ENCODE measurements around the gene CHST8. TPM values are rescaled to one million over a fixed set of nuclear protein-coding genes. Genes with fewer than 3 reads are reported as not detected.

CHST8 gene
- total RNA-seq, 2 experiments from 2014 or later = not detected

DNA sequence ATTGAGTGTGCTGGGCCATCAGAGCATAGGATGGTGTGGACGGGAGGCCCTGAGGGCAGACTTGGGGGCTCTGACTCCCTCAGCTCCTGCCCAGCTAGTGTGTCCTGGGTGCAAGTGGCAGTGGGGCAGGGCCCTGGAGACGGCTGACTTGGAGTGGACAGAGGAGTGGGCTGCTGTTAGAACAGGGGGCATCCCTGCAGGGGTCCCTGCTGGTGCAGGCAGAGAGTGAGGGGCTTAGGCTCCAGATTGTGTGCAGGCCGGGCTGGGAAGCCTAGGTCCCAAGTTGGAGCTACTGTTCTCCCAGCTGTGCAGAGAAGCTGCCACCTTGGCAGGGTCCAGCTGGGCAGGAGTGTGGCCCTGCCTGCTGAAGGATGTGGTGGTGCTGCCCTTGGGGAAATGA lies 183.6 kb downstream of the CHST8 start:
- H3K27me3 Mint-ChIP-seq = no peaks in the 10 kb centered on the region
- H3K27ac ChIP-seq (ENCODE audit: low read depth in 1 of 2, low read length in 2 of 2) = no peak overlapping the region
- POLR2A ChIA-PET = no interaction called here
- peaks cover 26% of the 10 kb centered on the region for H3K4me1 ChIP-seq (ENCODE audit: insufficient read depth, low read length)
- no peaks in the 10 kb centered on the region for H3K9me3 Mint-ChIP-seq
- TF ChIP-seq, protein P1, sequence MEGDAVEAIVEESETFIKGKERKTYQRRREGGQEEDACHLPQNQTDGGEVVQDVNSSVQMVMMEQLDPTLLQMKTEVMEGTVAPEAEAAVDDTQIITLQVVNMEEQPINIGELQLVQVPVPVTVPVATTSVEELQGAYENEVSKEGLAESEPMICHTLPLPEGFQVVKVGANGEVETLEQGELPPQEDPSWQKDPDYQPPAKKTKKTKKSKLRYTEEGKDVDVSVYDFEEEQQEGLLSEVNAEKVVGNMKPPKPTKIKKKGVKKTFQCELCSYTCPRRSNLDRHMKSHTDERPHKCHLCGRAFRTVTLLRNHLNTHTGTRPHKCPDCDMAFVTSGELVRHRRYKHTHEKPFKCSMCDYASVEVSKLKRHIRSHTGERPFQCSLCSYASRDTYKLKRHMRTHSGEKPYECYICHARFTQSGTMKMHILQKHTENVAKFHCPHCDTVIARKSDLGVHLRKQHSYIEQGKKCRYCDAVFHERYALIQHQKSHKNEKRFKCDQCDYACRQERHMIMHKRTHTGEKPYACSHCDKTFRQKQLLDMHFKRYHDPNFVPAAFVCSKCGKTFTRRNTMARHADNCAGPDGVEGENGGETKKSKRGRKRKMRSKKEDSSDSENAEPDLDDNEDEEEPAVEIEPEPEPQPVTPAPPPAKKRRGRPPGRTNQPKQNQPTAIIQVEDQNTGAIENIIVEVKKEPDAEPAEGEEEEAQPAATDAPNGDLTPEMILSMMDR (IDR thresholded peaks at IDR 0.05) = no peak
- no peaks in the 10 kb centered on the region for H3K9me3 ChIP-seq (ENCODE audit: control insufficient read depth in 1 of 2, insufficient read depth in 1 of 2, low read length in 2 of 2)
- no peak overlapping the region for H3K27ac Mint-ChIP-seq
- H3K4me1 Mint-ChIP-seq (ENCODE audit: low read depth) = peaks cover 7% of the 10 kb centered on the region
- CTCF ChIA-PET = no interaction called here
- H3K27me3 ChIP-seq (ENCODE audit: control insufficient read depth in 1 of 2, insufficient read depth in 2 of 2, low read length in 2 of 2) = no peaks in the 10 kb centered on the region
- intact Hi-C loops (cut with DNase I, micrococcal nuclease) = no loop called here
- no peak overlapping the region for H3K4me3 Mint-ChIP-seq
- H3K36me3 ChIP-seq (ENCODE audit: insufficient read depth, low read length) = no peaks in the 10 kb centered on the region
- DNase-seq (no peak), ATAC-seq (ENCODE audit: poor library complexity) (no peak)
- no peak overlapping the region for H3K4me3 ChIP-seq (ENCODE audit: low read length)
- H3K36me3 Mint-ChIP-seq (ENCODE audit: low read depth) = no peaks in the 10 kb centered on the region

DNA sequence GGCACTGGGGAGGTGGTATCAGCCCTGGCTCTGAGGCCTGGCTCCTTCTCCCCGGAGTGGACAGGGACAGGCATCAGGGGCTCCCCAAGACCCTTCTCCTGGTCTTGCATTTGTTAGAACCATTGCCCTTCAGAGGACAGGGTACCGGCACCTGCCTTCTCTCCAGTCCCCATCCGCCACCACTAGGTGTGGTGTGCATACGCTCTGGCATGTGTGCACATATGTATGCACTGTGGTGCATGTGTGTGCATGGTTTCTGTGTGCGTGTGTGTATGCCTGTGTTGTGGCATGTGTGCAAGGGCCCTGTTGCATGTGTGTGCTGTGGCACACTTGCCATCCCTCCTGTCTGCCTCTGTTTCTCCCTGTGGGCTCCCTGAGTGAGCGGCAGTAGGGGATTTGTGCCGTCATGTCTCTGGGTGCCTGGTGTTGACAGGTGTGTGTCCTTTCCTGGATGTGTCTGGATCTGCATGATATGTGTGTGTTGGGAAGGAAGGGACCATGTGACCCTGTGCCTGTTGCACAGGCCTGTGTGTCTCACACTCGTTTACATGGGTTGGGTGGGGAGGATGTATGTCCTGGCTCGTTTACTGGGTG lies 184.2 kb downstream of the CHST8 start:
- ChIA-PET CTCF (no interaction called here), POLR2A (no interaction called here)
- Histone ChIP-seq H3K27ac (ENCODE audit: low read depth in 1 of 2, low read length in 2 of 2) (no peak overlapping the region), H3K36me3 (ENCODE audit: insufficient read depth, low read length) (no peaks in the 10 kb centered on the region), H3K4me1 (ENCODE audit: insufficient read depth, low read length) (peaks cover 26% of the 10 kb centered on the region), H3K9me3 (ENCODE audit: control insufficient read depth in 1 of 2, insufficient read depth in 1 of 2, low read length in 2 of 2) (no peaks in the 10 kb centered on the region), H3K27me3 (ENCODE audit: control insufficient read depth in 1 of 2, insufficient read depth in 2 of 2, low read length in 2 of 2) (no peaks in the 10 kb centered on the region), H3K4me3 (ENCODE audit: low read length) (no peak overlapping the region)
- intact Hi-C loops (cut with DNase I, micrococcal nuclease) = no loop called here
- ATAC-seq (ENCODE audit: poor library complexity) = no peak
- Mint-ChIP-seq H3K27ac (no peak overlapping the region), H3K4me3 (no peak overlapping the region), H3K4me1 (ENCODE audit: low read depth) (peaks cover 7% of the 10 kb centered on the region), H3K27me3 (no peaks in the 10 kb centered on the region), H3K36me3 (ENCODE audit: low read depth) (no peaks in the 10 kb centered on the region), H3K9me3 (no peaks in the 10 kb centered on the region)
- TF ChIP-seq, protein P1 (IDR thresholded peaks at IDR 0.05) = no peak
- DNase-seq = no peak

GRCh38 chr19:33806434-33806881 lies 184.7 kb downstream of the CHST8 start:
- intact Hi-C loops (cut with DNase I, micrococcal nuclease) = no loop called here
- Mint-ChIP-seq H3K36me3 (ENCODE audit: low read depth) (no peaks in the 10 kb centered on the region), H3K4me1 (ENCODE audit: low read depth) (peaks cover 7% of the 10 kb centered on the region), H3K9me3 (no peaks in the 10 kb centered on the region), H3K27me3 (no peaks in the 10 kb centered on the region), H3K4me3 (no peak overlapping the region), H3K27ac (no peak overlapping the region)
- CTCF ChIA-PET = no interaction called here
- Histone ChIP-seq H3K4me1 (ENCODE audit: insufficient read depth, low read length) (peaks cover 26% of the 10 kb centered on the region), H3K27me3 (ENCODE audit: control insufficient read depth in 1 of 2, insufficient read depth in 2 of 2, low read length in 2 of 2) (no peaks in the 10 kb centered on the region), H3K27ac (ENCODE audit: low read depth in 1 of 2, low read length in 2 of 2) (no peak overlapping the region), H3K36me3 (ENCODE audit: insufficient read depth, low read length) (no peaks in the 10 kb centered on the region), H3K4me3 (ENCODE audit: low read length) (no peak overlapping the region), H3K9me3 (ENCODE audit: control insufficient read depth in 1 of 2, insufficient read depth in 1 of 2, low read length in 2 of 2) (no peaks in the 10 kb centered on the region)
- TF ChIP-seq, protein P1 (IDR thresholded peaks at IDR 0.05) = no peak
- peak; percentile 29 for ATAC-seq (ENCODE audit: poor library complexity)
- peak in 1 of 14 experiments; percentile 57 for DNase-seq
- POLR2A ChIA-PET = no interaction called here

Data from CD4-positive, alpha-beta T cell (primary cell).